HG03196 (cell line): ENCODE results near the gene USP20.

Experiments
- ATAC-seq: cut with Tn5 transposase; IDR thresholded peaks from one replicate; pipeline ENCODE4 v1.9.1; 2021; ENCODE audit not compliant: unreplicated experiment

Gene USP20

DNA sequence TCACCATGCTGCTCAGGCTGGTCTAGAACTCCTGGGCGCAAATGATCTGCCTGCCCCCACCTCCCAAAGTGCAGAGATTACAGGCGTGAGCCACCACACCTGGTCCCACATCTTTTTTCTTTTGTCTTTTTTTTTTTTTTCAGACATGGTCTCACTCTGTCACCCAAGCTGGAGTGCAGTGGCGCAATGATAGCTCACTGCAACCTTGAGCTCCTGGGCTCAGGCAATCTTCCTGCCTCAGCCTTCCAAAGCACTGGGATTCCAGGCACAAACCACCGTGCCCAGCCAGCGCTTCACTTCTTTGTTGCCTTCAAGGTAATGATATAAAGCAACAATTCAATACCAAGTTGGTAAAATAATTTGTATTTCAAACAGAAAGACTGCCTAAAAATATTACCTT lies 78.8 kb downstream of the USP20 start:
- no peak for ATAC-seq

DNA sequence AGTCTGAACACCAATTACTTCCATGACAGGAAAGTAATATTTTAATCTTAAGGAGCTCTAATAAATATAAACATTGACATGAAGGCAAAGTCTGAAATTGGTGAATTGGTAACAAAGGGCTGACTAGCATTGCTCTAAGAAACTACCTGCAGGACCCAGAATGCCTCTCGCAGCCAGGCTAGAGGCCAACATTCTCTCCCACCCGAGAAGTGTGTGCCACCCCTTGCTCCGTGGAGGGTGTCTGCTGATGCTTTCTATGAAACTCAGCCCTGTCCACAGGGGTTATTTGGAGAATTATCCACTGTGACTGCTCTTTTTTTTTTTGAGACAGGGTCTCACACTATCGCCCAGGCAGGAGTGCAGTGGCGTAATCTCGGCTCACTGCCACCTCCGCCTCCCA lies 81.4 kb downstream of the USP20 start:
- ATAC-seq: no peak

DNA sequence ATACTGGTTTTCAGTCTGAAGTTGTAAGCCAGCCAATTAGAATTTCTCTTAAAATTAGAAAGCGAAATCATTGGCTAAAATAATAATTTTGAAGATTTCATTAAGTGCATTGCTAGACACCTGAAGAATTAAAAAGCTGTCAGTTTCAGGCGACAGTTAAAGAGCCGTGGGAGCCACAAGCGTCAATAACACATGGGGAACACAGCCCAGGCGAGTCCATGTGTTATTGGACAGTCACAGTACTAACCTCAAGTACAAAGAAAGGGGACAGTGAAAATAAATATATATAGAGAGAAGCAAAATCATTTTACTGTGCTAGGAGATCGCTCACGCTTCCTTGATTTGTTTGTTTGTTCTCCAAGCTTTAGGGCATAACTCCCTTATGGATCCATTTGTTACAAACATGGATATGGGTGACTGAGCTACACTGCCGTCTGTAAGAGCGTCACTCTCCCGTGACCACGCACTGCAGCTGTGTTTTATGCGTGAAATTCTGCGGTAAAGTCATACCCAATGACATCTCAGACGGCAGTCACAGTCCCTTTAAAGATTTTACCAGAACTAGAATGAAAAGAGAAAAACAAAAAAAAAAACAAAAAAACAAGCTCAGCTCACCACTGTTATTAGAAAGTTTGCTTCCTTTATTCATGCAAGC lies 83.2 kb downstream of the USP20 start:
- ATAC-seq: no peak

DNA sequence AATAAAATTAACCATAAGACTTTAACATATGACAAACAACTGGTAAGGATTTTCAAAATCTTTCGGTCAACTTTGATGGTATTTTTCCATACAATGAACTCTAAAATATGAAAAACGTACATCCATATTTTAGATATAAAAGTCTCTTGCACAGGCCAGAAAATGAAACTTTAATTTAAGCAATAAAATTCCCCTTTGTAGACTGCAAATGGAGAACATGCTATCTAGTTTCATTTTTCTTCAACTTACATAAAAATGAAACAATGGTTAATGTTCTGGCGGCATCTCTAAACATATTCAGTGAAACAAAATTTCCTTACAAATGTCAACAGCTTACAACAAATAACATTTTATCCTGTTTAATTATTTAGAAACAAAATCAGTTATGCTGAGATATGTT lies 84.0 kb downstream of the USP20 start:
- ATAC-seq: no peak

DNA sequence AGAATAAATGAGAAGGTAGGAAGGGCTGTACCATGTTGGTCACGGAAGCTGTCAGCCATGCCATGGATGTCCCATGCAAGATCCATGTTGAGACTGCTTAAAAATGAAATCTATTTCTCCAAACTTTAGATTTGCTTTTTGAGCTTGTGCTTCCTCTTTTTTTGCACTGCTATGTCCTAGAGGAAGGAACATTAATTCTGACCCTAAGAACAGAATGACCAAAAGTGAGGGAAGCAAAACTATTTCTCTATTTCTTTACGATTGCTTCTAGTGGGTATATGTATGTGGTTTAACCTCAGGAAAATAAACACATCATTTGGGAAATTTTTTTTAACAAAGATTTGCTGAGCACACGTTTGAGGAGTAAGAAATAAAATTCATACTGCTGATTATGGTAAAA lies 84.6 kb downstream of the USP20 start:
- ATAC-seq: no peak

DNA sequence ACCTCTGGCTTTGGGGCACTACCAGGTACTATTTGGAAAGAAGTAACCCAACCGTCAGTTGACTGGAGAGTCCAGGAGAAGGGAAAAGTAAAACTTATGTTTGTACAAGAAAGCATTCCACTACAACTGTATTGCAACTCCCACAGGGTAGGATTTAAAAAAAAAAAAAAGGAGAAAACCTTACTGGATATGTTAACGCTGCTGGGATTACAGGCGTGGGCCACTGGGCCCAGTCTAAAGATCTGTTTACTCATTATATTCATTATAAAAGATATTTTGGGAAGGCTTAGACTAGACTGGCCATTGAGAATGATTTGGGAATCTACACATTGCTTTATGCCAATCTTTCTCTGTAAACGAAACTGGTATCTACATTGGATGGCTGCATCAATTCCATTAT lies 86.6 kb downstream of the USP20 start:
- no peak for ATAC-seq

DNA sequence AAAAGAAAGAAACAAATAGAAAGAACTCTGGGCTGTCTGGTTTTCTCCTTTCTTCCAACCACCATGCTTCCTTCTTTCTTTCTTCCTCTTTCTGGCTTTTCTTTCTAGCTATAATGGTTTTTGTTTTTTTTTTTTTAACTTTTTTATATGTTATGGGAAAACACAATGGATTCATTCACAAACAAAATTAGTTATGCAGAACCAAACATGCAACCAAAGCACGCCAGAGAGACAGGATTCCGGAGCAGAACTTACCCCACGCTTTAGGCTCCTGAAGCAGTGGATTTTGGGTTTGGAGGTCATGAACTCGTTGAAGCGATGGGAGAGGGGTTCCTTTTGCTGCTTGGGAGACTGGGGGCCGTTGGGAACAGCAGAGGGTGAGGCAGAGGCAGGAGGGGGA lies 88.3 kb downstream of the USP20 start:
- ATAC-seq: no peak

DNA sequence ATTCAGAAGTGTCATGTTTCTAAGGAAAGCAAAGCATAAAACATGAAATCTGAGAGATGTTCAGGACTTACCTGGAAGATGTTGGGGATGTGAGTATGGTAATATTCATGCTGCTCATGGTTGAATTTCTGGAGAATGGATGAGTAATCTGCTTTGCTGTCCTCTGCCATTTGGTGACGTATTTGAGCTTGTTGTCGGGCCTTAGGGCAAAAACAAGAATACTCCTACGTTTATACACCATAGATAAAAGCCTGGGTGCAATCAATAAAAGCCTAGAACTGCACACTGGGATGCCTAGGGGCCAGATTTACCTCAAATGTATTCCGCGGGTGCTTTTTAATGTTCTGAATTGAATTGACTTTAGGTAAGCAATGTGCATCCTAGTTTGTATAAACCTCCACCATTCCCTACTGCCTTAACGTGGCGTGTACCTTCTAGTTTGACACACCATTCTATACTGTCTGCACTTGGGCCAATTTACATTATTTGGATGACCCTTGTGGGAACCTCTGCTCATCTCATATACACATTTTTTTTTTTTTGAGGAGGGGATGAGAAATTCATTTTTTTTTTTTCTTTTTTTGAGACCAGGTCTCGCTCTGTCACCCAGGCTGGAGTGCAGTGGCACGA lies 94.4 kb downstream of the USP20 start:
- ATAC-seq: no peak

DNA sequence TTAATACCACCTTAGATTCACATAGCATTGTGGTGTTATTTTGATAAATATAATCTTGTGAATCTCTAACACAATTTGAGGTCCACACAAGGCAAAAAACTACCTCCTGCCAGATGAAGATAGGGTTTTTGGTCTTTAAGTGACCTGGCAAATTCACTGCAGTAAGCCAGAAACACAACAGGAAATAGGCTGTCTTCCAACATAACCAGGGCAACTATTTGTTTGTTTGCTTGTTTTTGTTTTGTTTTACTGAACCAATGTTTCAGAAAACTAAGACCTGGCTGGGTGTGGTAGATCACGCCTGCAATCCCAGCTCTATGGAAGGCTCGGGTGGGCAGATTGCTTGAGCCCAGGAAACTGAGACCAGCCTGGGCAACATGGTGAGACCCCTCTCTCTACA lies 95.5 kb downstream of the USP20 start:
- no peak for ATAC-seq
